Neural progenitor cell (in vitro differentiated cells): ENCODE results near the gene SLC25A51. TPM values are rescaled to one million over a fixed set of nuclear protein-coding genes. Genes with fewer than 3 reads are reported as not detected.
A peak's percentile ranks its signal among the peaks of the same experiment; 100 is the strongest.

Experiments
- DNase-seq: peaks from one replicate; pipeline ENCODE4 v3.0.0-alpha.2; 2016; ENCODE audit warnings: low spot score
- H2AFZ ChIP-seq: fragments of 200-600 bp; sonication (generic); replicated peaks from 2 replicates; pipeline ENCODE4 v1.6.1; 2016; ENCODE audit warnings: antibody characterized with exemption
- H3F3A ChIP-seq: fragments of 200-600 bp; sonication (generic); 2 replicates; pipeline ENCODE4 v1.6.1; 2016; ENCODE audit warnings: antibody characterized with exemption, low read depth
- H3K27ac ChIP-seq: fragments of 200-600 bp; sonication (generic); 2 replicates; pipeline ENCODE4 v1.5.1; 2016; ENCODE audit warnings: mild to moderate bottlenecking
- H3K27me3 ChIP-seq: fragments of 200-600 bp; sonication (generic); 2 replicates; pipeline ENCODE4 v1.6.1; 2016; ENCODE audit warnings: mild to moderate bottlenecking, moderate library complexity
- H3K36me3 ChIP-seq: fragments of 200-600 bp; sonication (generic); 2 replicates; pipeline ENCODE4 v1.5.1; 2016
- H3K4me1 ChIP-seq: fragments of 200-600 bp; sonication (generic); 2 replicates; pipeline ENCODE4 v1.6.1; 2016; ENCODE audit warnings: mixed run types
- H3K4me2 ChIP-seq: fragments of 200-600 bp; sonication (generic); 2 replicates; pipeline ENCODE4 v1.6.1; 2016
- H3K4me3 ChIP-seq: fragments of 200-600 bp; sonication (generic); 2 replicates; pipeline ENCODE4 v1.5.1; 2016
- H3K79me2 ChIP-seq: fragments of 200-600 bp; sonication (generic); 2 replicates; pipeline ENCODE4 v1.6.1; 2016; ENCODE audit warnings: low read depth
- H3K9ac ChIP-seq: fragments of 200-600 bp; sonication (generic); 2 replicates; pipeline ENCODE4 v1.6.1; 2016
- H3K9me3 ChIP-seq: fragments of 200-600 bp; sonication (generic); 2 replicates; pipeline ENCODE4 v1.5.1; 2016; ENCODE audit warnings: low read depth
- H4K20me1 ChIP-seq: fragments of 200-600 bp; sonication (generic); 2 replicates; pipeline ENCODE4 v1.6.1; 2016; ENCODE audit warnings: low read depth
- H3K27ac Mint-ChIP-seq: 3 replicates; pipeline ENCODE4 v1.8.0; 2021; ENCODE audit warnings: mixed read lengths
- H3K27me3 Mint-ChIP-seq: 2 replicates; pipeline ENCODE4 v1.8.0; 2022; ENCODE audit warnings: low read depth, mild to moderate bottlenecking, inconsistent platforms, moderate library complexity, mixed read lengths; ENCODE audit not compliant: insufficient read depth
- H3K36me3 Mint-ChIP-seq: 3 replicates; pipeline ENCODE4 v1.8.0; 2021; ENCODE audit warnings: mixed read lengths
- H3K4me1 Mint-ChIP-seq: 3 replicates; pipeline ENCODE4 v1.8.0; 2021; ENCODE audit warnings: mixed read lengths
- H3K4me3 Mint-ChIP-seq: 3 replicates; pipeline ENCODE4 v1.8.0; 2021; ENCODE audit warnings: mild to moderate bottlenecking, moderate library complexity, mixed read lengths
- H3K9me3 Mint-ChIP-seq: 3 replicates; pipeline ENCODE4 v1.8.0; 2020; ENCODE audit warnings: mixed read lengths
- EZH2 ChIP-seq: fragments of 200-600 bp; sonication (generic); IDR thresholded peaks from 2 replicates; pipeline ENCODE4 v1.6.1; 2017; ENCODE audit warnings: antibody characterized with exemption, mild to moderate bottlenecking, moderate library complexity
- EZH2phosphoT487 ChIP-seq: fragments of 200-600 bp; sonication (generic); IDR thresholded peaks from 2 replicates; pipeline ENCODE4 v1.6.1; 2017; ENCODE audit warnings: antibody characterized with exemption
- total RNA-seq: library from RNA; depleted of rRNA; stranded (reverse); fragments of >200 nt; gene quantifications from 2 replicates; pipeline ENCODE4 v1.2.3, GENCODE V29; 2015; ENCODE audit warnings: low replicate concordance
- TF ChIP-seq, protein P1 (sequence below): fragments of 200-600 bp; sonication (generic); IDR thresholded peaks from 2 replicates; pipeline ENCODE4 v1.5.1; 2017; ENCODE audit warnings: antibody characterized with exemption, mild to moderate bottlenecking

Gene SLC25A51
- total RNA-seq, 1 donor from 2014 or later, result 24.6 TPM

DNA sequence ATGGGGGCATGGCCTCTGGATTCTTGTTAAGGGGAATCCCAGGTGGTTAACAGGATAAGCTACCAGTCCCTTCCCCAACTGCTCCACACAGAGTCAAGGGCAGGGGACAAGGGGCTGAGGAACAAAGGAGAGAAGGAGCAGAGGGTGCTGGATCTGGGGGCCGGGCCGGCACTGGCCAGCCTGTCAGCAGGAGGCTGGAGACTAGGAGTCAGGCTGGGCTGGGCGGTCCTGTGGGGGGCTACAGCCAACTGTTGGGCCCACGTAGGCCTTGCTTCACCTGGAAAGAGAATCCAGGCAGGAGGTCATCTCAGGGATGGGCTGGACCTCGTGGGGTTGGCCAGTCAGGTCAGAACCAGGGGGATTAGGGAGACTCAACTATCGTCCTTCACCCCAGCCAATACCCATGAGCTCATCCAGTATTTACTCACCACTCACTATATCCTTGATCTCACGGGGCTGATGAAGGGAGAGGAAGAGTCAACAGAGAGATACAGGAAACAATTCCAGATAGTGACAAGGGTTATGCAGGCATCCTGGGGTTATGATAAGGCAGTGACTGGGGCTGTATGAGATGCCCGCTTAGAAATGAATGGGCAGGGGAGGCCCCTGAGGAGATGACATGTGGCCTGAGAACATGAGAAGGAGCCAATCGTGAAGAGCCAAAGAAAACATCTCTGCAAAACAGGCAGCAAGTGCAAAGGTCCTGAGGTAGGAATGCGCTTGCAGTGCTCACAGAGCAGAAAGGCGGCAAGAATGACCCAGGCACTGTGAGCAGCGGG, 47.9 kb upstream of the SLC25A51 start:
- Histone ChIP-seq H3K36me3 (no peaks in the 10 kb centered on the region), H3K4me1 (no peaks in the 10 kb centered on the region), H3K9me3 (no peaks in the 10 kb centered on the region), H4K20me1 (no peaks in the 10 kb centered on the region), H3K4me3 (no peak overlapping the region), H3K9ac (no peak overlapping the region), H2AFZ (no peak overlapping the region), H3F3A (no peaks in the 10 kb centered on the region), H3K4me2 (no peak overlapping the region), H3K27ac (no peak overlapping the region), H3K27me3 (no peaks in the 10 kb centered on the region), H3K79me2 (no peaks in the 10 kb centered on the region)
- no peak for DNase-seq
- H3K27ac Mint-ChIP-seq, result no peak overlapping the region
- no peaks in the 10 kb centered on the region for H3K9me3 Mint-ChIP-seq
- no peak overlapping the region for H3K4me3 Mint-ChIP-seq
- peaks cover 2% of the 10 kb centered on the region for H3K4me1 Mint-ChIP-seq
- peaks cover 11% of the 10 kb centered on the region for H3K36me3 Mint-ChIP-seq
- H3K27me3 Mint-ChIP-seq, result no peaks in the 10 kb centered on the region
- TF ChIP-seq, protein P1, sequence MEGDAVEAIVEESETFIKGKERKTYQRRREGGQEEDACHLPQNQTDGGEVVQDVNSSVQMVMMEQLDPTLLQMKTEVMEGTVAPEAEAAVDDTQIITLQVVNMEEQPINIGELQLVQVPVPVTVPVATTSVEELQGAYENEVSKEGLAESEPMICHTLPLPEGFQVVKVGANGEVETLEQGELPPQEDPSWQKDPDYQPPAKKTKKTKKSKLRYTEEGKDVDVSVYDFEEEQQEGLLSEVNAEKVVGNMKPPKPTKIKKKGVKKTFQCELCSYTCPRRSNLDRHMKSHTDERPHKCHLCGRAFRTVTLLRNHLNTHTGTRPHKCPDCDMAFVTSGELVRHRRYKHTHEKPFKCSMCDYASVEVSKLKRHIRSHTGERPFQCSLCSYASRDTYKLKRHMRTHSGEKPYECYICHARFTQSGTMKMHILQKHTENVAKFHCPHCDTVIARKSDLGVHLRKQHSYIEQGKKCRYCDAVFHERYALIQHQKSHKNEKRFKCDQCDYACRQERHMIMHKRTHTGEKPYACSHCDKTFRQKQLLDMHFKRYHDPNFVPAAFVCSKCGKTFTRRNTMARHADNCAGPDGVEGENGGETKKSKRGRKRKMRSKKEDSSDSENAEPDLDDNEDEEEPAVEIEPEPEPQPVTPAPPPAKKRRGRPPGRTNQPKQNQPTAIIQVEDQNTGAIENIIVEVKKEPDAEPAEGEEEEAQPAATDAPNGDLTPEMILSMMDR, result no peak
- TF ChIP-seq EZH2, result no peak

DNA sequence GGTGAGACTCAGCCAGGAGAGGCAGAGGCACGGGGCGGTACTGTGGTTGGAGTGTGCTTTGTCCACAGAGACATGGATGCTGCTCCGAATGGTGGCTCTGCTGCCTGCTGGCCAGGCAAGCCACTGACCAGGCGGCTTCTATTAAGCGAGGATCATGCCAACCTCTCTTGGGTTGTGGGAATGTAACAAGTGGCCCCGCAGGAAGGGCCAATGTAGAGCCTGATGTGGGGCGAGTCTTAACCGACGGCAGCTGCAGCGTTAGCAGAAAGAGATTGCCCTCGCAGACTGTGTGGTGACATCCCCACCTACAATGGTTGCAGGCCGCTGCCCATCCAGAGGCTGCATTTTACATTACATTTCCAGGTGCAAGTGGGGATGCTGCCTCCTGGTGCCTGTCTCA, 46.6 kb upstream of the SLC25A51 start:
- H3K27me3 ChIP-seq, result no peaks in the 10 kb centered on the region
- no peak overlapping the region for H3K4me3 Mint-ChIP-seq
- no peaks in the 10 kb centered on the region for H3F3A ChIP-seq
- H3K4me3 ChIP-seq, result no peak overlapping the region
- peak overlapping the region; percentile 67 for H3K27ac Mint-ChIP-seq
- H3K4me2 ChIP-seq, result no peak overlapping the region
- peaks cover 2% of the 10 kb centered on the region for H3K4me1 Mint-ChIP-seq
- DNase-seq, result no peak
- H3K27me3 Mint-ChIP-seq, result no peaks in the 10 kb centered on the region
- H3K36me3 Mint-ChIP-seq, result peaks cover 15% of the 10 kb centered on the region
- TF ChIP-seq, protein P1, result no peak
- TF ChIP-seq EZH2phosphoT487 (no peak), EZH2 (no peak)
- no peak overlapping the region for H3K27ac ChIP-seq
- H3K4me1 ChIP-seq, result no peaks in the 10 kb centered on the region
- H3K9me3 ChIP-seq, result no peaks in the 10 kb centered on the region
- no peak overlapping the region for H2AFZ ChIP-seq
- no peaks in the 10 kb centered on the region for H3K79me2 ChIP-seq
- no peaks in the 10 kb centered on the region for H3K9me3 Mint-ChIP-seq
- no peak overlapping the region for H3K9ac ChIP-seq
- H4K20me1 ChIP-seq, result no peaks in the 10 kb centered on the region
- no peaks in the 10 kb centered on the region for H3K36me3 ChIP-seq

DNA sequence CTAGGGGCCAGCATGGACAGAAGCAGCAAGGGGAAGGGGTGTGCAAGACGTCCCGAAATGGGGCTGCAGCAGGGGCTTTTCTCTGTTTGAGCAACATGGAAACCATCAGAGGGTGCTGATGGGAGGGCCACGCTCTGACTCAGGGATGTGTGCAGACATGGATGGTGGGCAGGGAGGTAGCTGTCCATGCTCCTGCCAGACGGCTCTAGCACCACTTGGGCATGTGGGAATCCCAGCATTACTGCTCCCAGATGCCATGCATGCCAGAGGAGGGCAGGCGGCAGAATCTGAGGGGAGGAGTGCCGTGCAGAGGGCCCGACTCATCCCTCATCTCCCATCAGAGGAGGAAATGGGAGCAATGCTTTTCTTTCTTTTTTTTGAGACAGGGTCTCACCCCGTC, 45.6 kb upstream of the SLC25A51 start:
- H3K36me3 Mint-ChIP-seq, result peaks cover 13% of the 10 kb centered on the region

More for the DNA sequence above, 45.6 kb upstream of the SLC25A51 start:
- no peak for DNase-seq
- Mint-ChIP-seq H3K4me3 (no peak overlapping the region), H3K27me3 (no peaks in the 10 kb centered on the region), H3K9me3 (no peaks in the 10 kb centered on the region), H3K27ac (no peak overlapping the region), H3K4me1 (peaks cover 6% of the 10 kb centered on the region)
- no peaks in the 10 kb centered on the region for H4K20me1 ChIP-seq
- H3K27ac ChIP-seq, result no peak overlapping the region
- no peak overlapping the region for H3K9ac ChIP-seq
- no peak overlapping the region for H3K4me2 ChIP-seq
- H3K36me3 ChIP-seq, result no peaks in the 10 kb centered on the region
- H2AFZ ChIP-seq, result no peak overlapping the region
- no peak overlapping the region for H3K4me3 ChIP-seq
- H3K79me2 ChIP-seq, result no peaks in the 10 kb centered on the region
- H3F3A ChIP-seq, result no peaks in the 10 kb centered on the region
- no peaks in the 10 kb centered on the region for H3K9me3 ChIP-seq
- no peaks in the 10 kb centered on the region for H3K27me3 ChIP-seq
- peaks cover 7% of the 10 kb centered on the region for H3K4me1 ChIP-seq
- TF ChIP-seq EZH2 (no peak), EZH2phosphoT487 (no peak)
- TF ChIP-seq, protein P1, result no peak
